ENCODE measurements around the gene PLA2G4D.

Gene PLA2G4D

DNA sequence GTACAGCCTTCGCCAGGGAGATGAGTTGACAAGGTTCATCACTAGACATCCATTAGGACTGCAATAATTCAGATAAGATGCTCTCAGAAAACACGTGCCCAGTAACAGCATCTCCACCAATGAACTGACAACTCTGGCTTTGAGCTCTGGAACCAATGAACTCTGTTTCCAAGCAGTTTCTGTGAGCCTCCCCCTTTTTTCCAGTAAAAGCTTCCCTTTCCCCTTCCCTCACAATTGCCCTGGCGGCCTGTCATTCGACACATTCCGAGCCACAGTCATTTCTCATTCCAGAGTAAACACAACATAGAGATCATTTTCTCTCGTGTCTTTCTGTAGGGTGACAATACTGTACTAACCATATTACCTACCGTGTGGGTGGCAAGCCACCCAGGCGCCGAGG is 3.6 kb downstream of the PLA2G4D start:
- DNase-seq (ENCODE audit: low read depth, low spot score) = no peak

- DNase-seq (ENCODE audit: low read depth, low spot score) = no peak
These were observed 4.0 kb downstream of the PLA2G4D start for GRCh38 chr15:42090370-42090769.

DNA sequence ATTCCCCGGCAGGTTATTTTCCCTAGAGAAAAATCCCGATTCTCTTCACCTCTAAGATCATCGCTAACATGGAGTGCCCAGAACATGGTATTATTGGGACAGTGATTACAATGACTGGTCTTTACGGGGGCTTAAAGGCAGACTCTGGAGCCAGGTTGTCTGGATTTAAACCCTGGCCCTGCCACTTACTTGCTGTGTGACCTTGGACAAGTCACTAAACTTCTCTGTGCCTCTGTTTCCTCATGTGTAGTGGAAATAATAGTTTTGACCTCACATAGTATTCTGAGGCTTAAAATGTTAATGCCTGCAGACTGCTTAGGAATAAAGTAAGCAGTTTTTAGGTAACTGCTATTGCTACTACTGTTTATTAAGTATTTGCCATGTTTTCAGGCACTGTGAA is 4.4 kb downstream of the PLA2G4D start:
- DNase-seq (ENCODE audit: low read depth, low spot score) = no peak

DNA sequence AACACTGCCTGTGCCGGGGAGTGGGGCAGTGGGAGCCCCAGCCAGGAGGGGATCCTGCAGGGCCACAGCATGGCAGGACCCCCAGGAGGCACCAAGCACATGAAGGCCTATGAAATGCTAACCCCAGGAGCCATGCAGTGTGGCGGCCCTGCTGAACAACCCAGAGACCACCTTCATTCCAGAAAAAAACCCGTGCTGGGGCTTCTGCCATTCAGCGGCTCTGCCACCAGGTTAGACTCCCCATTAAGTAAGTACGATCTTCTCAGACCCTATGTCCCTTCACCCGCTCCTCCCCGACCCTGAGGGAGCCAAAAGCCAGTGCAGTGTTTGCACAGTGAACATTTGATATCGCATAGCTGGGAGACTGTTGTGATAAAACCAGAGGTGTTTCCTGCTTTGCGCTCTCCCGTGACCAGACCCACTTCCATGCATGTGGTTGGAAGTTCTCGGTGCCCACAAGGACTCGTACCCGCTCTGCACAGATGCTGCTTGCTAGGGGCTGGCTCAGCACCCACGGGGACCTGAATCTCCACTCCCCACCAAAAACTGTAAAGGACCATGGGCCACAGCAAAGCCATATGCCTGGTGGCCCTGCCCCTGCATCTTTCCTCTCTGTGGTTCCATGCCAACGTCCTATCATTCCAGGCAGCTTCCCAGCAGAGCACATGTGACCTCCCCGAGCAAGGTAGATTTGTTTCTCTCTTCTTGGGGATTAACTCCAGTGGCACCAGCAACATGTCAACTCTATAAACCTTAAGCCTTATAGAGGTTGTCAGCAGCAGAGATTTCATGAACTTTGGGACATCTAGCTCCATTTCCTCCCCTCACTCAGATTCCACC is 5.3 kb downstream of the PLA2G4D start:
- DNase-seq (ENCODE audit: low read depth, low spot score) = no peak

GRCh38 chr15:42087926-42088800 is 6.2 kb downstream of the PLA2G4D start:
- DNase-seq (ENCODE audit: low read depth, low spot score) = no peak

- no peak for DNase-seq (ENCODE audit: low read depth, low spot score)
These were observed 6.9 kb downstream of the PLA2G4D start for GRCh38 chr15:42087460-42087859.

DNA sequence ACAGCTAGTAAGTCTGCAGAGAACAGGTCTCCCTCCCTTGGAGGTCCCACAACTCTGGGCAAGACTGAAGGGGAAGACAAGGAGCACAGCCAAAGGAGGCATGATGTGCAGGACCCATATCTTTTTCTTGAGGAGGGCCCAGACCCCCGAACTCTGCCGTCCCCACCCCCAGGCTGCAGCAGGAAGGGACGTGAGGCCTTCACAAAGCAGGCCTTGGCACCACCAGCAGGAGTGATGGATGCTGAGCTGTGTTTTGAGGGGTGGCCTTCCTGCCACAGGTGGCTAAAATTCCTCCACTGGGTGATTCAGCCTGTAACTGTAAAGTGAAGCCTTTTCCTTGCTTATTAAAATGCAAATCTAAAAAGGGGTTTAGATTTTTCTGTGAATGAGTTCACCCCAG is 8.6 kb downstream of the PLA2G4D start:
- no peak for DNase-seq (ENCODE audit: low read depth, low spot score)

DNA sequence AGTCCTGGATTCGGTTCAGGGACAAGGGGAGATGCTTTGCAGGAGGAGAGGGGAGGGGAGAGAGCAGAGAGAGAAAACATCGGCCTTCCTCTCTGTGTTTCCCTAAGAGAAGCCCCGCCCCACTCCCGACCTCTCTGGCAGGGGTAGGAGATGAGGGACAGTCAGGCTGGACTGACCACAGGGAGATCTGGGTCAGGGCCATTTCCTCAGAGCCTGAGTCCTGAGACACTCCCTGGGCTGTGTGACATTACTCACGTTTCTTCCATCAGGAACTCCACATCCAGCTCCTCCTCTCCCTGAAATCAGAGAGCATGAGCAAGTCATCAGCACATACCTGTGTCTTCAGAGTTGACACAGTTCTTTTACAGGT is 9.1 kb downstream of the PLA2G4D start:
- DNase-seq (ENCODE audit: low read depth, low spot score) = no peak

- no peak for DNase-seq (ENCODE audit: low read depth, low spot score)
These were observed 9.7 kb downstream of the PLA2G4D start for GRCh38 chr15:42084465-42085235.

- DNase-seq (ENCODE audit: low read depth, low spot score) = no peak
These were observed 10.4 kb downstream of the PLA2G4D start for GRCh38 chr15:42083916-42084315.

GRCh38 chr15:42083605-42083908 is 10.8 kb downstream of the PLA2G4D start:
- no peak for DNase-seq (ENCODE audit: low read depth, low spot score)

- DNase-seq (ENCODE audit: low read depth, low spot score) = no peak
These were observed 11.3 kb downstream of the PLA2G4D start for GRCh38 chr15:42082823-42083604.

GRCh38 chr15:42082141-42082540 is 12.2 kb downstream of the PLA2G4D start:
- no peak for DNase-seq (ENCODE audit: low read depth, low spot score)

DNA sequence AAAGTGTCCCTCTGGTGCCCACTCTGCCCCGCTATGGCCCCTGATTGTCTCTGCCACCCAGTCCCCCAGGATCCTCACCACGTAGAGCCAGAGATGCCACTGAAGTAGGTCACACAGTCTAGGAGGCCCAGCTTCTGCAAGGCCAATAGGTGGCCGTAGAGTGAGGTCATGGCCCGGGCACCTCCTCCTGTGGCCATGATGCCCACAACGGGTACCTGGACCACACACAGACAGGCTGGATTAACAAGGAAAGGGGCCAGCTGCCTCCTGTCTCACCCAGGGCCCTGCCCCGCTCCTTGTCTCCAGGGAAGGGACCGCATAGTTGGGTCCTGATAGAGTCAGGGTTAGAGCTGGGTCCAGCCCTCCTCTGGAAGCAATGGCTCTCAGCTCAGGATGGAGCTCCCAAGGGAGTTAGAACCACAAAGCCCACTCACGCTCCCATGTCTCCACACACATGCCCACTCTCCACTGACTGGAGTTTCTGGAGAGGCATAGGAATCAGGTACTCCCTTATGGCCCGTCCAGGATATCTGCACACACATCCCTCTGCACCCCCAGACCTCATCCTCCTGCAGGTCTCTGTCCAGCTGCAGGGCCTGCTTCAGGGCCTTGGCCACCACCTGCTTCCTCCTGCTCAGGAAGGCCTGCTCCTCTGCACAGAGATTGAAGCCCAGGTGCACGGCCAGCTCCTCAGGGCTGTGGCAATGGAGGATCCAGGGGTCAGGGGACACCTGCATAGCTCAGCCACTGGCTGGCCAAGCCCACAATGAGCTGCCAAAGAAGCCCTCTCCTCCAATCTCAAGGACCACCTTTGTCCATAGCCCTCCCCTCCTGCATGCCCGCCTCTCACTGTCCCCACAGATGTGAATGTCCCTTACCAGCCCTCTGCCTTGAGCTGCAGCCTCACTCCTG is 13.2 kb downstream of the PLA2G4D start:
- DNase-seq (ENCODE audit: low read depth, low spot score) = no peak

DNA sequence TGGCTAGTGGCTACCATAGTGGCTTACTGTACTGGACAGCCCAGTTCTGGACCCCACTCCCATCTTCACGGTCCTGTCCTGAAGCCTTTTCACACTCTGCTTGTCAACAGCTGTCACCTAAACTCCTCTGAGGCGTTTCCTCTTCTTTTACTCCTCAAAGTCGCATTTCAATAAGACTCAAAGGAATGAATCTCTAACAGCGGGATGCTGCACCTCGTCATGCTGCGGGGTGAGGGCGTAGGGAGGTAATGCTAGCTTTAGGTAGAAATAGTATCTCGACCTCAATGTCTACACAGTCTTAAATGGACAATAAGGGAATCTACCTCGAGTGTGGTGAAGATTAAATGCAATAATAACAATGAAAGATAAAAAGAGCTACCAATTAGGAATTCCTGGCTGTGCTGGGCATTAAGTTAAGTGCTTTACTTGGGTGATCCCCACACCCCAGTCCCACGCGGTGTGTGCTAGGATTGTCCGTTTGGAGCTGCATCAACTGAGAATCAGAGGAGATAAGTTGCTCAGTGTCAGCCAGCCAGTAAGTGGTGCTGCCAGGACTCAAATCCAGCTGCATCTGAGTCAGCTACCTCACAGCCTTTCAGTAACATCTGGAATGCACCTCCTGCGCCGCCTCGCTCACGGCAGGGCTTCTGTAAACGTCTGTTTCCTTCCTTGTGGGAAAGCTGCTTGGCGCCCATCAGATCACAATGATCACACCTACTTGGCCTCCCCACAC is 14.0 kb downstream of the PLA2G4D start:
- no peak for DNase-seq (ENCODE audit: low read depth, low spot score)

- no peak for DNase-seq (ENCODE audit: low read depth, low spot score)
These were observed 14.9 kb downstream of the PLA2G4D start for GRCh38 chr15:42079401-42079908.

GRCh38 chr15:42078903-42079302 is 15.5 kb downstream of the PLA2G4D start:
- DNase-seq (ENCODE audit: low read depth, low spot score) = no peak

DNA sequence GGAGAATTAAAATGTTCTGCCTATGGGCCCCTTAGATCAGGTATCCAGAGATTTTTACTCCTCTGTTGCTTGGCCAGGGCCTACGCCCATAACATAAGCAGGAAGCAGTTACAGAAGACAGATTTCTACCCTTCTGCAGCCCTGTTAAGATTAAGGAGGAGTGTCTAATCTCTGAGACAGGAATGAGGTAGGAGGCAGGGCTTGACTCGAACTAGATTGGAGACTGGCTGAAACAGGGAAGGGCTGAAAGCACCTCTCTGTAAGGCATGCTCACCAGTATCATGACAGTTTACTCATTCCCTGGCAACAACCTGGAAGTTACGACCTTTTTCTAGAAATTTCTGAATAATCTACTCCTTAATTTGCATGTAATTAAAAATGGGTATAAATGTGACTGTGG is 16.7 kb downstream of the PLA2G4D start:
- no peak for DNase-seq (ENCODE audit: low read depth, low spot score)

DNA sequence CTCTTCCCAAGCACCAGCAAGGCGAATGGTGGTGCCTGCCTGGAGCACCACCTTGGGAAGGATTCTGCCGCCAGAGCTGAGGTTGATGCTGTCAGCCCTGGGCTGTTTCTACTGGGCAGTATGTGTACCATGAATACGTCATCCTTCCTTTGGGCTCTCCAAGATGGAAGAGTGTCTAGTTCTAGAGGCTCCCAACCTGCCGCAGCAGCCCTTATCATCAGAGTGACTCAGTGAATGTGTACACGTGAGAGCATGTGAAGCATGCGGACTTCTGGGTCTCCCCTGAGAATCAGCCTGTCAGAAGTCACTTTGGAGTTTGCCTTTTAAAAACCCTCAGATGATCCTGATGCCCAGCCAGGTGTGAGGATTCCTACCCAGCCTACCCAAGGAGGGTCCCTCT is 20.9 kb downstream of the PLA2G4D start:
- no peak for DNase-seq (ENCODE audit: low read depth, low spot score)
